NCI-H2196 (cell line): Measurements from ENCODE around the gene COL12A1.

Experiments
- DNase-seq: peaks from one replicate; lab custom pipeline; 2025; ENCODE audit not compliant: unreplicated experiment; lab: John Stamatoyannopoulos, UW

The COL12A1 gene

DNA sequence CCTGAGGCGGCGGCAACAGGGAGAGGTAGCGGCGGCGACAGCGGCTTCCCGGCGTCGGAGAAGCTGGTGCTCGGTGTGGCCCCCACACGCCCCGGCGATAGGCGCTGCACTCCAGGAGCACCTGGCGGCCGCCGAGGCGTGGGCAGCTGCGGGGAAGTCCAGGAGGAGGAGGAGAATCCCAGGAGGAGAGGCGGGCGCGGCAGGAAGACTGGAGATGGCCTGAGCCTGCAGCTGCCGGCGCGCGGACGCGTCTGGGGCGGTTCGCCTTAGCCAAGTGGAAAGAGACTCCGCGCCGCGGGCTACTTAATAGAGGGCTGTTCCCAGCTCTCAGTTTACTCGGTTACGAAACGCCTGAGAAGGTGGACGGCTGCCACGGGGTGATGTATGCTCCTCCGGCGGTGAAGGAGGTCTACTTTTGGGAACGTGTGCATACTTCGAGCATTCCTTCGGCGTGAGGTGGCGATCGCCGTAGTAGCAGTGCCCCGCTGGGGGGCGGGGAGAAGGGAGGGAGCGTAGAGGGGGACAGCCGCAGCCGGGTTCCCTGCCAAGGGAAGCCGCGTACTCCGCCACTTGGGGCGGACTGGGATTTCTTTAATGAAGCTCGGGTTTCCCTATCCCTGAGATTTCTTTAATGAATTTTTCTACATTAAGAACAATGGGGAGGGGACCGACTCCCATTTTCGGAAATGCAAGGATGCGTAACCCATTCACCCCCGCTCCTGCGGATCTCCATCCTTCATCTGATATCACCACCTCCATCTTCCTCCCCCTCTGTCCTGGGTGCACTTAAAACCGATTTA, at the start of gene COL12A1:
COL12A1 (minus strand) TSS at position 278 of the 800 bp plus-strand sequence. CDS start 3,261 bp downstream, outside the sequence.
- DNase-seq: peak; percentile 44

GRCh38 chr6:75250552-75250951, 44.7 kb upstream of the COL12A1 start:
- no peak for DNase-seq

DNA sequence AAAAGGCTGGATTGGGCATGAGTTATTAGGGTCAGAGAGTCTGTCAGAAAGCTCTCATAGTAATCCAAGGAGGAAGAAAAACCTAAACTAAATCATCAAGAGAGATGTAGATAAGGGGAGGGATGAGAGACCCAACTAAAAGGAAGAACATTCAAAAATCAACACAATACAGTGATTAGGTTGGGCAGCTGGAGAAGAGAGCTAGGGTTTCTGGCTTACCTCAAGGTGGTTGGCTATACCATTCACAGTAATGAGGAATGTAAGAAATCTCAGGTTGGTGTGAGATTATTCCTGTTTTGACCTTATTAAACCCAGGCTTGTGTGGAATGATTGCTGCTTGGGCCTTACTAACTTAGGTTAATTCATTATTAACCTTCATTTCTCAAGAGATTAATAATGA, 44.0 kb upstream of the COL12A1 start:
- DNase-seq: no peak

GRCh38 chr6:75246386-75246785, 40.5 kb upstream of the COL12A1 start:
- DNase-seq: no peak

GRCh38 chr6:75244063-75244584, 38.3 kb upstream of the COL12A1 start:
- no peak for DNase-seq

DNA sequence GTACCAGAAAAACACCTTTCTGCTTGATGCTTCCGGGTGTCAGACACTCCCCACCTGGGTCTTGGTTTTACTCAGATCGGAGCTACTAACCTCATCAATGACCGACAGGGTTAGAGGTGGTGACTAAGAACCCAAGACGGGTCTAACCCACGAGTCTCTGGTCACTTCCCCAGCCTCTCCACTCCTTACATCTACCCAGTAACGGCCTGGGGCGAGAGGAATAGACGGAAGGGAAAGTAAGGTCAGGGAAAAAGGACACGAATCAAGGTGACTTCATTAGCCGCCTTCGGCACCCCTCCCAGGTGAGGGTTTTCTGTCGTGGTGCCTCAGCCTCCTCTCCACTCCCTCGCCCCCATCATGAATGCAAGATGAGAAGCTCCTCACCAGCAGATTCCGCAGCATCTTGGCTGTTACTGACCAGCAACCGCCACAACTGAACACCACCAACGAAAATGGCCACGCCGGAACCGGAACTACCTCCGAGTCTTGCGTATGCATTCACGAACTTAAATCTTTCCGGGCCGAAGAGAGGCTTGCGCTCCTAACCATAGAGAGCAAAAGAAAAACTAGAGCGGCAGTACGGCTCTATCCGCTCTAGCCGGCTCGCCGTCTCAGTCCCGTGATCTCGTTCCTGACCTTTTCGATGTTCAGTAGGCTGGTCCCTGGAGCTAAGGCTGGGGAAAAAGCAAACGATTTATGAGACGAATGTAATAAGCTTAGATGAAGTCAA, 37.6 kb upstream of the COL12A1 start, which contains the start of gene COX7A2:
COX7A2 (minus strand) TSS at position 469 of the 730 bp plus-strand sequence; CDS start at position 402, 67 bp downstream.
- peak; percentile 94 for DNase-seq

DNA sequence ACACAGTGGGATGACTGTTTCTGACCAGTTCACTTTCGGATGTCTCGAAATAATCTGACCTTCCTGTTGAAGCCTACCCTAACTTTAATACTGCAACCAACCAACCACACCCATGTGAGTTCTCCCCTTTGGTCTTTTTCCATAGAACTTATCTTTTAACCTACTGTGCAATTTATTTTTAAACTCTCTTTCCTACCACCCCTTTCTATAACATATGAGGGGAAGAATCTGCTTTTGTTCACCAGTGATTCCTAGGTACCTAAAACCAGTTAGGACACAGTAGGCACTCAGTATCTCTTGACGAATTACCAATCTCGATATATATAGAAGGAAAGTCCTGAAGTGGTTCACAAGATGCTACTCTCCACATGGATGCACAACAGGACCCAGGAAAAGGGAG, 30.8 kb upstream of the COL12A1 start:
- DNase-seq: no peak

DNA sequence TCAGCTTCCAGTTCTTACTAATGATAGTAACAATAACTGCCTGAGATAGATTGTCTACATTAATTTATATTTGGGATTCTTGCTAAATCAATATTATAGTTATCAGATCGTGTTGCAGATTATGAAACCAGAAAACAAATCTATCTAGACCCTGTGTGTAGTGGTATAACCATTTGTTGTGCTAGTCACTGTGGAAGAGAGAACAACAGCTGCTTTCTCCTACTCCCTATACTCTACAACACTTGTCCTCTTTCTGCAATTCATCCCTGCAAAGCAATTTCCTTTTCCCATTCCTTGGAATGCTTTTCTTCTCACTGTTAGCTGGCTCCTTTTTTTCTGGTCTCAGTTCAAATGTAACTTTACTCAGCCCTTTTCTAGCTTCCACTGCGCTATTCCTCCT, 29.4 kb upstream of the COL12A1 start:
- DNase-seq: no peak

DNA sequence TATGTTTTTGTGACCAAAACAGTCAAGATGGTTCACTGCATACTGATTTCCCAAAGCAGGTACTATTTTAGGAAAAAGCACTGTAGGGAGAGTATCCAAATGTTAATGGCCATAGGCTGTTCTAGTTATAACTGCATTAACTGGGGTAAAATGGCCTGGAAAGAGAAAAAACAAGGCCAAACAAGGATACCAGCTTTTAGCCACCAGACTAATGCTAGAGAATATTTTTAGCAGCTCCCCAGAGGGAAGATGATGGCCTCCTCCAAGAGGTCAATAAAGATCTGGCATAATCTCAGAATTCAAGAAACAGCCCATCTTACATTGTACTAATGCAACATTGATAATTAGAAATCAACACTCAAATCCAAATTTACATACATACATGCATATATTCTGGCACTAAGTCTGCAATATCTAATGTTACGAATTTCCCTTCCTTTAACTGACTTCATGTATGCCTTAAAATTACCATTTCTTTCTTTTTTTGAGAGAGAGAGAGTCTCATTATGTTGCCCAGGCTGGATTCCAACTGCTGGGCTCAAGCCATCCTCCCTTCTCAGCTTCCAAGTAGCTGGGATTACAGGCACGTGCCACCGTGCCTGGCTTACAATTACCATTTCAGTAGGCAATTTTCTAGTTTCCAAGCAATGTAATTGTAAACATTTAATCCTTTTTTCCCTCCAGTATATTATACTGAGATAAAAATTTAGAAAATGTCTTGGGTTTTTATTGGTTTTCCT, 28.4 kb upstream of the COL12A1 start:
- DNase-seq: no peak

DNA sequence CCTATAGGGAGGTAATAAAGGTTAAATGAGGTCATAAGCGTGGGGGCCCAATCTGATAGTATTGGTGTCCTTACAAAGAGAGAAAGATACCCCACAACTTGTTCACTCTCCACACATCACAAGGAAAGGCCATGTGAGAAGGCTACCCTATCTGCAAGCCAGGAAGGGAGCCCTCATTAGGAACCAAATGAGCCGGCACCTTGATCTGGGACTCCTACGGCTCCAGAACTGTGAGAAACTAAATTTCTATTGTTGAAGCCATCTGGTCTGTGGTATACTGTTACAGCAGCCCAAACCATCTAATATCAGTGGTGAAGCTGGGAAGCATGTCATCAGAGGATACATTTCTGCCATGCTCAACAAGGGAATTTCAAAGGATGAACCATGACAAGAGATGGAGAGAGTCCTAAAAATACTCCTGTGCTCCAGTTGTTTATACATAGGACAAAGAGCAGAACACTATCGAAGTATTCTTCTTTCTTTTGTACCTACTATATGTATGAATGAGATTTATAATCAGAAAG, 27.3 kb upstream of the COL12A1 start:
- DNase-seq: no peak

DNA sequence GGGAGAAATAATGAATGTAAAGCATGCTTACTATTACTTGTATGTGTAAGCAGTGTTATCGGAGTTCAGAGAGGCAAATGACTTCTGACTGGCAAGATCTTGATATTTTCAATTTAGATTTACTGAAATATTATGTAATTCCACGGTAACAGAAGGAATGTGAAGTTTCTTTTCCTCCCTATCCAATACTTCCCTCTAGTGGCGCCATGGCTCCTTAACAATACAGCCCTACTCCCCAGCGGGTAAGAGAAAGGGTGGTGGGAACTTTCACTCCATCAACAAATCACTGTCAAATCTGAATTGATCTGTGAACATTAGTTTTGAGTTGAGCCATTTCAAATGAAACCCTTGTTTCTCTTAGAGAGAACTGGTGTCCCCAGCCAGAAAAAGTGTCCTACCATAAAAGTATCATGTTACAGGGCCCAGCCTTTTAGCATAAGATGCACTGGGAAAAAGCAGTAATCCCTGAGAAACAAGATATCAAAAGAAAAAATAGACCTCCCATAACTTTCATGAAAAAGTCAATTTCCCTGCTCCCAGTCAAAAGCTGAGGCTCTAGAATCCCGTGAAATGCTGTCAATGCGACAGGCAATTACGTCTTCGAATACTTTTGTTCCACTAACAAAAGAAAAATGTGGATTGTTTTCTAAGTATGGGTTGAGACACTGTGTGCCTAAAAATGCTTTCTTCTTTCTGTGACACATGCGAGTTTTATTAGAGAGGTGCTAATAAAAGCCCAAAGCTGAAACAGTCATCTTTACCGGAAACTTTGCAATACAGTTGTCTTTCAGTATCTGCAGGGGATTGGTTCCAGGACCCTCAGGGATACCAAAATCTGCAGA, 24.9 kb upstream of the COL12A1 start:
- no peak for DNase-seq

DNA sequence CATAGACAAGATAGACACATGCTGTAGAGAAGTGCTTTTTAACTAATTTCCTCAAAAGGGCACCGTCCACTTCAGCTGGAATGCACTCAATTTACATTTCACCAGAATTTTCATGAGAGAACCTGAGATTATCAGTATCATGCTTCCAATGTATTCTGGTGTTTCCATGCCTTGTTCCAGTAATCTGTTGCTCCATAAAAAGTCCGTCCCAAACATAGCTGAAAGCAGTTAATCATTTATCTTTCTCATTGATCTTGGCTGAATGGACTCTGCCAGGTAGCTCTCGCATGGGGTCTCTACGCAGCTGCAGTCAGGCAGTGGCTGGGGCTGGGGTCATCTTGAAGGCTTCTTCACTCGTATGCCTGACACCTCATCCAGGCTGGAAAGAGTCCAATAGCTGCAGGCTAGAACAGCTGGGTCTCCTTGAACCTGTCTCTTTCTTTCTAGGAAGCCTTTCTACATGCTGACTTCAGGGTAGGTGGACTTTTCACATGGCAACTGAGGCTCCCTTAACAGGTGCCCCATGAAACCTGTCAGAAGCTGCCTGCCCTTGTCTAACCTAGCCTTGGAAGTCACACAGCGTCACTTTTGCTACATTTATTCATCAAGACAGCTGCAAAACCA, 18.6 kb upstream of the COL12A1 start:
- no peak for DNase-seq

DNA sequence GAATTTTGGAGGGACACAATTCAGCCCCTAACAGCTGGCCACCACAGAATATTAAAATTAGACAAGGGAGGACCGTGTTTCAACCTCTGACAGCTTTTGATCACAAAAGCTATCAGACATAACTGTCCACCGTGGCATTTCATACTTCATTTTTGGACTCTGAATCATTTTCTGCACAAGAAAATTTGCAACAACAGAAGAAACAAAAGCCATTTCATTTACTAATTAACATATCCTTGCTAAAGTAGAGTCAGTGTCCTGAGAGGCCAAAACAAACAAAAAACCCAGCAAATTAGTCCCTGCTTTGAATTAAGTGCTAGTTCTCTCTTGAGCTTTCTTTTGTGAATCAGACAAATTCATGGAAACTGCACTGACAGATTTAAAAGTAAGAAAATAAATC, 17.6 kb upstream of the COL12A1 start:
- DNase-seq: no peak

DNA sequence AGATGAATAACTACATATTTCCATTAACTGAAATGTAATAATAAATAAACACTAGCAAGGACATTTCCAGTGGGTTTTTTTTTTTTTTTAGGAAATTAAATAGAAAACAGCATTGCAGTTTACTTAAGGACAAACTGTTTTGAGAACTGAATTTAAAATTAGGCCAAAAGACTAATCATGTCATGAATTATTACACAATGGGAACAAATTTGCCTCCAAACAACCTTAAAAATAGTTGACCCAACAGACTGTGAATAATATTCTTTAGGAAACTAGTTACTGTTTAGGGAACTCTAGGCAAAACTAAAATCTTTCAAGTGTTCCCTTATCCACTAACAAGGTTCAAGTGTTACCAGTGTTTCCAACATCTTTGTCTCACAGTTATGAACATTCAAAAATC, 16.4 kb upstream of the COL12A1 start:
- DNase-seq: no peak

DNA sequence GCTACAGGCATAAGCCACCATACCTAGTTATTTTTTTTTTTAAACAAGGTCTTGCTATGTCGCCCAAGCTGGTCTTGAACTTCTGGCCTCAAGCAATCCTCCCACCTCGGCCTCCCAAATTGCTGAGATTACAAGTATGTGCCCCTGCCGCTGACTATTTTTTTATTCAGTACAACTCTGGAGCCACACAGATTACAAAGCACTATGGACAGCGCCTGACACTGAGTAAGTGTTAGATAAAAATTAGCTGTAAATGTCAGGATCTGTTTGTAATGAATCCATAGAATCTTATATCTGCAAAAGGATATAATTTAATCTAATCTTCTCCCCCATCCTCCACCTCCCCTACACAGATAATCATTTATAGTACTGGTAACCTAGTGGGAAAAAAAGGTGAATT, 15.3 kb upstream of the COL12A1 start:
- DNase-seq: no peak

DNA sequence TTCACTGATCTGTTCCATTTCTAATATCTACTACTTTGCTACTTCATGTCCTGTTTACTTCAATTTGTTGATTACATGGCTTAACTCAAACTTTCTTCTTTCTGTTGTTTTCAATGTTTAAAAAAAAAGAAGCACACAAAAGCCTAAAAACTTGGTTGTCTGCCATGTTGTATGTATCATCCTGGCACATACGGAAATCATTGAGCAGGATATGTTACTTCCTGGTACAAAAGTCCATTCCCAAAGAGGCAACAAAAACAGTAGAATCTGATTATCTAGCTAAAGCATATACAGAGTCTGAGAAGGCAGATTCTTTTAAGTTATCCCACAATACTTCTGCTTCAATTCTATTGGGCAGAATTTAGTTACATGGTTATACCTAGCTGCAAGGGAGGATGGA, 14.5 kb upstream of the COL12A1 start:
- no peak for DNase-seq

DNA sequence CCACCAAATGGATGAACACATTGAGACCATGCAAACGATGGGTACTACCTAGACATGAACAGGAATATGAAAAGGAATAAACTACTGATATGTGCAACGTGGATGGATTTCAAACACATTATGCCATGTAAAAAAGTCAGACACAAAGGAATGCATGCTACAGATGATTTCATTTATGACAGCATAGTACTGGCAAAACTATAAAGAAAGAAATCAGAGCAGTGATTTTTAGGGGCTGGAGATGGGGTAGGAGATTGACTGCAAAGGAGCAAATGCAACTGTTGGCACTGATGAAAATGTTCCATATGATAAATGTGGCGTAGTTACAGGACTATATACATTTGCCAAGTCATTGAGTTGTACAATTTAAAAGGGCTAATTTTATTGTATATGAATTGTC, 13.4 kb upstream of the COL12A1 start:
- DNase-seq: no peak

- no peak for DNase-seq
Measured at GRCh38 chr6:75217193-75217592, 11.3 kb upstream of the COL12A1 start.

DNA sequence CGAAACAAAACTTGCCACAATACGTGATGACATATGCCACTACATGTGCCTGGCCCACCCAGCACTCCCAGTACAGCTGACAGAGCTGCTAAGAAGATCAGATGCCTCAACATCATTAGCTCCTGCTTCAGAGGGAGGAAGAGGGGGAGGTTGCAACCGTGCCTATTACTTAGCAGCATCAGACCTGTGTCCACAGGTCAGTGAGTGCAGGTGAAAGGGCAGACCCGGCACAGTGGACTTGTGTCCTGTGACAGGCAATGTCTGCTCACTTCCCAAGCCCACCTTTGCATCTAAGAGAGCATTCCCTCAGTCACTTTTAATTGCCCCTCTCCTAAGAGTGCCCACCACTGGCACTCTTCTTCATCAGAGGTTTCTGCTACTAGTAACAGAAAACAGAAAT, 9.4 kb upstream of the COL12A1 start:
- no peak for DNase-seq

- no peak for DNase-seq
Measured at GRCh38 chr6:75213732-75214131, 7.9 kb upstream of the COL12A1 start.
